Measurements from ENCODE around the gene MRPL37.

- TF ChIP-seq, protein P1, sequence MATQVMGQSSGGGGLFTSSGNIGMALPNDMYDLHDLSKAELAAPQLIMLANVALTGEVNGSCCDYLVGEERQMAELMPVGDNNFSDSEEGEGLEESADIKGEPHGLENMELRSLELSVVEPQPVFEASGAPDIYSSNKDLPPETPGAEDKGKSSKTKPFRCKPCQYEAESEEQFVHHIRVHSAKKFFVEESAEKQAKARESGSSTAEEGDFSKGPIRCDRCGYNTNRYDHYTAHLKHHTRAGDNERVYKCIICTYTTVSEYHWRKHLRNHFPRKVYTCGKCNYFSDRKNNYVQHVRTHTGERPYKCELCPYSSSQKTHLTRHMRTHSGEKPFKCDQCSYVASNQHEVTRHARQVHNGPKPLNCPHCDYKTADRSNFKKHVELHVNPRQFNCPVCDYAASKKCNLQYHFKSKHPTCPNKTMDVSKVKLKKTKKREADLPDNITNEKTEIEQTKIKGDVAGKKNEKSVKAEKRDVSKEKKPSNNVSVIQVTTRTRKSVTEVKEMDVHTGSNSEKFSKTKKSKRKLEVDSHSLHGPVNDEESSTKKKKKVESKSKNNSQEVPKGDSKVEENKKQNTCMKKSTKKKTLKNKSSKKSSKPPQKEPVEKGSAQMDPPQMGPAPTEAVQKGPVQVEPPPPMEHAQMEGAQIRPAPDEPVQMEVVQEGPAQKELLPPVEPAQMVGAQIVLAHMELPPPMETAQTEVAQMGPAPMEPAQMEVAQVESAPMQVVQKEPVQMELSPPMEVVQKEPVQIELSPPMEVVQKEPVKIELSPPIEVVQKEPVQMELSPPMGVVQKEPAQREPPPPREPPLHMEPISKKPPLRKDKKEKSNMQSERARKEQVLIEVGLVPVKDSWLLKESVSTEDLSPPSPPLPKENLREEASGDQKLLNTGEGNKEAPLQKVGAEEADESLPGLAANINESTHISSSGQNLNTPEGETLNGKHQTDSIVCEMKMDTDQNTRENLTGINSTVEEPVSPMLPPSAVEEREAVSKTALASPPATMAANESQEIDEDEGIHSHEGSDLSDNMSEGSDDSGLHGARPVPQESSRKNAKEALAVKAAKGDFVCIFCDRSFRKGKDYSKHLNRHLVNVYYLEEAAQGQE (tag by site-specific recombination; IDR thresholded peaks at IDR 0.05) = no peak
- TF ChIP-seq ELK4 (IDR thresholded peaks at IDR 0.05; ENCODE audit: borderline replicate concordance, low read depth, low read length) (no peak), SETDB1 (IDR thresholded peaks at IDR 0.05; ENCODE audit: insufficient read length, low read length) (no peak), ZSCAN30 (tag by site-specific recombination; IDR thresholded peaks at IDR 0.05) (no peak), ZNF510 (tag by site-specific recombination; IDR thresholded peaks at IDR 0.05; ENCODE audit: insufficient replicate concordance) (no peak)
- TF ChIP-seq, protein P2, sequence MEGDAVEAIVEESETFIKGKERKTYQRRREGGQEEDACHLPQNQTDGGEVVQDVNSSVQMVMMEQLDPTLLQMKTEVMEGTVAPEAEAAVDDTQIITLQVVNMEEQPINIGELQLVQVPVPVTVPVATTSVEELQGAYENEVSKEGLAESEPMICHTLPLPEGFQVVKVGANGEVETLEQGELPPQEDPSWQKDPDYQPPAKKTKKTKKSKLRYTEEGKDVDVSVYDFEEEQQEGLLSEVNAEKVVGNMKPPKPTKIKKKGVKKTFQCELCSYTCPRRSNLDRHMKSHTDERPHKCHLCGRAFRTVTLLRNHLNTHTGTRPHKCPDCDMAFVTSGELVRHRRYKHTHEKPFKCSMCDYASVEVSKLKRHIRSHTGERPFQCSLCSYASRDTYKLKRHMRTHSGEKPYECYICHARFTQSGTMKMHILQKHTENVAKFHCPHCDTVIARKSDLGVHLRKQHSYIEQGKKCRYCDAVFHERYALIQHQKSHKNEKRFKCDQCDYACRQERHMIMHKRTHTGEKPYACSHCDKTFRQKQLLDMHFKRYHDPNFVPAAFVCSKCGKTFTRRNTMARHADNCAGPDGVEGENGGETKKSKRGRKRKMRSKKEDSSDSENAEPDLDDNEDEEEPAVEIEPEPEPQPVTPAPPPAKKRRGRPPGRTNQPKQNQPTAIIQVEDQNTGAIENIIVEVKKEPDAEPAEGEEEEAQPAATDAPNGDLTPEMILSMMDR (tag by site-specific recombination; IDR thresholded peaks at IDR 0.05) = no peak
Observed at GRCh38 chr1:54241364-54241763, 41.4 kb downstream of the MRPL37 start.

All from HEK293 (cell line).